Upper lobe of left lung (tissue), 6 donors: Measurements from ENCODE around the gene ZXDA. TPM values are rescaled to one million over a fixed set of nuclear protein-coding genes. Genes with fewer than 3 reads are reported as not detected.
A peak's percentile ranks its signal among the peaks of the same experiment; 100 is the strongest.
"Not testable (repeated sequence)": the region's sequence is repeated elsewhere in the genome, so short reads cannot be mapped to it uniquely, and the experiment has no call there.

Source experiments
- ATAC-seq, 2 donors: fragments of 200-7000 bp; cut with Tn5 transposase; one replicate each; pipeline ENCODE4 v1.9.1; 2022; ENCODE audit warnings: mild to moderate bottlenecking in 2 of 2, moderate library complexity in 2 of 2; ENCODE audit not compliant: low FRiP score in 2 of 2
- DNase-seq, 2 donors: peaks; one replicate each; pipeline ENCODE4 v3.0.0-alpha.2; 2019 to 2020
- H3K27ac ChIP-seq, 4 donors: fragments of 200-600 bp; sonication (generic); one replicate each; pipeline ENCODE4 v1.5.1; 2016 to 2019
- H3K27me3 ChIP-seq, 4 donors: fragments of 200-600 bp; sonication (generic); one replicate each; pipeline ENCODE4 v1.5.1; 2017 to 2019
- H3K36me3 ChIP-seq, 4 donors: fragments of 200-600 bp; sonication (generic); one replicate each; pipeline ENCODE4 v1.5.1; 2016 to 2019
- H3K4me1 ChIP-seq, 4 donors: fragments of 200-600 bp; sonication (generic); one replicate each; pipeline ENCODE4 v1.5.1; 2018 to 2019
- H3K4me3 ChIP-seq, 4 donors: fragments of 200-600 bp; sonication (generic); one replicate each; pipeline ENCODE4 v1.5.1; 2017 to 2019; ENCODE audit warnings: mild to moderate bottlenecking in 2 of 4, moderate library complexity in 1 of 4
- H3K9me3 ChIP-seq, 4 donors: fragments of 200-600 bp; sonication (generic); one replicate each; pipeline ENCODE4 v1.5.1; 2018 to 2019
- EP300 ChIP-seq, 4 donors: sonication (generic); formaldehyde crosslinking; IDR thresholded peaks; one replicate each; pipeline ENCODE4 v1.5.1; 2017; ENCODE audit warnings: antibody characterized with exemption in 4 of 4, control low read depth in 2 of 4
- POLR2A ChIP-seq, 4 donors: fragments of 450-650 bp; IDR thresholded peaks; one replicate each; pipeline ENCODE4 v1.5.1; 2016 to 2017; ENCODE audit warnings: antibody characterized with exemption in 4 of 4, mild to moderate bottlenecking in 2 of 4
- POLR2AphosphoS5 ChIP-seq, 2 donors: sonication (generic); formaldehyde crosslinking; IDR thresholded peaks; one replicate each; pipeline ENCODE4 v1.5.1; 2017; ENCODE audit warnings: antibody characterized with exemption in 2 of 2
- WGBS, 2 donors: methylation state at CpG; one replicate each; pipeline ENCODE4 v1.1.5; 2017 to 2018; 5-methylcytosine and 5-hydroxymethylcytosine counted together
- total RNA-seq, 6 donors: library from RNA; depleted of rRNA in 4 of 6; stranded (reverse); fragments of >200 nt in 4 of 6; gene quantifications; one replicate each; pipeline versions ENCODE4 v1.1.0 to v1.2.1, GENCODE V29; 2016 to 2021
- TF ChIP-seq, protein P1 (sequence below), 6 experiments: fragments of 450-650 bp in 4 of 6; fragments of 200-600 bp in 2 of 6; sonication (generic) in 2 of 6; IDR thresholded peaks; one replicate each; pipeline ENCODE4 v1.5.1; 2016 to 2019; ENCODE audit warnings: antibody characterized with exemption in 6 of 6
- donor health status: DM: no; HTN: no; CAD: no; lungs with moderate emphysema.
- donor health status: DM: no; HTN: yes; CAD: no; lungs with severe emphysema.

The ZXDA gene
- total RNA-seq: 10 to 100 TPM in 1 of 6 donors, 1 to 10 TPM in 5; 3.9 to 16.8 (median 5.7) TPM

- peaks cover 0 to 16% (median 7%) of the 10 kb centered on the region in 4 donors for H3K4me1 ChIP-seq
- peak; percentile 67 to 90 for ATAC-seq
- DNase-seq: not testable (repeated sequence)
Observed at GRCh38 chrX:57910287-57910912, at the start of gene ZXDA. Gene ZXDA, minus strand, starts transcription at chrX:57910458. Its CDS starts 38 bp downstream, at chrX:57910420.

DNA sequence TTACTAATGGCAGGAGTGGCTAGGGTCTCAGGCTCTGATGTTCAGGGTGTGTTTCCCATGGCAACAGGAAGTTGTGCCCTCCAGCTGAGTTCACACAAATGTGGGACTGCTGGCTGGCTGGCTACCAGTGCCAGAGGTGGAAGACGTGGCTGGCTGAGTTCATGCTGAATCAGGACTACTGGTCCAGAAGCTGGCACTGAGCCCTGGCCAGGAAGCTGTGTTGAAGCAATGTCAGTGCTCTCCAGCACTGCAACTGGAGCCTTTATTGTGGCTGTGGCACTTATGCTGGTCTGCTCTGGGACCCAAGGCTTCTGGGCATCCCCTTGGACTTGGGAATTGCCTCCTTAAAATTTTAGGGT, 42.0 kb upstream of the ZXDA start:
- peaks cover 0 to 6% (median 0%) of the 10 kb centered on the region in 4 donors for H3K9me3 ChIP-seq
- peak overlapping the region; percentile 2 to 35 (median 24) for H3K27ac ChIP-seq
- H3K36me3 ChIP-seq: no peaks in the 10 kb centered on the region
- H3K4me3 ChIP-seq: no peak overlapping the region
- ATAC-seq (peak in 1 of 2 donors; percentile 31), DNase-seq (no peak)
- 13% methylated on average over 1 of the region's 1 CpG; no CpG with 5 or more reads in 1 of the 2 donors for WGBS, 2 donors
- H3K27me3 ChIP-seq: no peaks in the 10 kb centered on the region
- H3K4me1 ChIP-seq: peaks cover 0 to 5% (median 0%) of the 10 kb centered on the region in 4 donors
- TF ChIP-seq, protein P1, sequence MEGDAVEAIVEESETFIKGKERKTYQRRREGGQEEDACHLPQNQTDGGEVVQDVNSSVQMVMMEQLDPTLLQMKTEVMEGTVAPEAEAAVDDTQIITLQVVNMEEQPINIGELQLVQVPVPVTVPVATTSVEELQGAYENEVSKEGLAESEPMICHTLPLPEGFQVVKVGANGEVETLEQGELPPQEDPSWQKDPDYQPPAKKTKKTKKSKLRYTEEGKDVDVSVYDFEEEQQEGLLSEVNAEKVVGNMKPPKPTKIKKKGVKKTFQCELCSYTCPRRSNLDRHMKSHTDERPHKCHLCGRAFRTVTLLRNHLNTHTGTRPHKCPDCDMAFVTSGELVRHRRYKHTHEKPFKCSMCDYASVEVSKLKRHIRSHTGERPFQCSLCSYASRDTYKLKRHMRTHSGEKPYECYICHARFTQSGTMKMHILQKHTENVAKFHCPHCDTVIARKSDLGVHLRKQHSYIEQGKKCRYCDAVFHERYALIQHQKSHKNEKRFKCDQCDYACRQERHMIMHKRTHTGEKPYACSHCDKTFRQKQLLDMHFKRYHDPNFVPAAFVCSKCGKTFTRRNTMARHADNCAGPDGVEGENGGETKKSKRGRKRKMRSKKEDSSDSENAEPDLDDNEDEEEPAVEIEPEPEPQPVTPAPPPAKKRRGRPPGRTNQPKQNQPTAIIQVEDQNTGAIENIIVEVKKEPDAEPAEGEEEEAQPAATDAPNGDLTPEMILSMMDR (IDR thresholded peaks at IDR 0.05): no peak
- TF ChIP-seq POLR2A (IDR thresholded peaks at IDR 0.05) (no peak), EP300 (IDR thresholded peaks at IDR 0.05) (no peak), POLR2AphosphoS5 (IDR thresholded peaks at IDR 0.05) (no peak)

More at GRCh38 chrX:57910287-57910912, at the start of gene ZXDA:
- Histone ChIP-seq H3K27ac (peak within 1 kb of the TSS; percentile 88 to 90 (median 89)), H3K4me3 (peak within 1 kb of the TSS in 3 of 4 donors; percentile 48 to 55 (median 52))
- H3K27me3 ChIP-seq, H3K9me3 ChIP-seq, H3K36me3 ChIP-seq: not testable (repeated sequence)
- WGBS, 2 donors: 6 to 24% methylated on average over 6 to 7 of the region's 35 CpGs

DNA sequence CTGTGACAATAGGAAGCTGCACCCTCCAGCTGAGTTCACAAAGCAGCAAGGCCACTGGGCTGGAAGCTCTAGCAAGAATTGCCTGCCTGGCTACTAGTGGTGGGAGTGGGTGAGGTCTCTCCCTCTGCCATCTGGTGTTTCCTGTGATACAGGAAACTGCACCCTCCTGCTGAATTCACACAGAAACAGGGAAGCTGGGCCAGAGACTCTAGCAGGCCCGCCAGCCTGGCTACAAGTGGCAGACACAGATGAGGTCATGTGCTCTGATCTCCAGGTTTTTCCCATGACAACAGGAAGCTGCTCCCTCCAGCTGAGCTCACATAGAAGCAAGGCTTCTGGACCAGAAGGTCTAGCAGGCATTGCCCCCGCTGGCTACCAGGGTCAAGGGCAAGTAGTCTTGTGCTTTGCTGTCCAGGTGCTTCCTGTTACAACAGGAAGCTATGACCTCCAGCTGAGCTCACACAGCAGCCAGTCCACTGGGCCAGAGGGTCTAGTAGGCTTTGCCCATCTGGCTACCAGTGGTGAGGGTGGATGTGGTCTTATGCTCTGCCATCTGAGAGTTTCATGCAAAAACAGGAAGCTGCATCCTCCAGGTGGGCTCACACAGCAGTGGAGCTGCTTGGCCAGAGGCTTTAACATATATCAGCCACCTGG, 41.5 kb upstream of the ZXDA start:
- no peak for DNase-seq
- ATAC-seq: peak; percentile 53 to 63
- WGBS, 2 donors: 38% methylated on average over 2 of the region's 2 CpGs; no CpG with 5 or more reads in 1 of the 2 donors
- H3K27ac ChIP-seq: peak overlapping the region in 3 of 4 donors; percentile 2 to 35 (median 15)
- H3K4me3 ChIP-seq: no peak overlapping the region
- peaks cover 0 to 5% (median 0%) of the 10 kb centered on the region in 4 donors for H3K4me1 ChIP-seq
- no peaks in the 10 kb centered on the region for H3K27me3 ChIP-seq
- peaks cover 0 to 6% (median 0%) of the 10 kb centered on the region in 4 donors for H3K9me3 ChIP-seq
- H3K36me3 ChIP-seq: no peaks in the 10 kb centered on the region
- TF ChIP-seq EP300 (IDR thresholded peaks at IDR 0.05) (no peak), POLR2A (IDR thresholded peaks at IDR 0.05) (no peak), POLR2AphosphoS5 (IDR thresholded peaks at IDR 0.05) (no peak)
- TF ChIP-seq, protein P1 (IDR thresholded peaks at IDR 0.05): no peak

DNA sequence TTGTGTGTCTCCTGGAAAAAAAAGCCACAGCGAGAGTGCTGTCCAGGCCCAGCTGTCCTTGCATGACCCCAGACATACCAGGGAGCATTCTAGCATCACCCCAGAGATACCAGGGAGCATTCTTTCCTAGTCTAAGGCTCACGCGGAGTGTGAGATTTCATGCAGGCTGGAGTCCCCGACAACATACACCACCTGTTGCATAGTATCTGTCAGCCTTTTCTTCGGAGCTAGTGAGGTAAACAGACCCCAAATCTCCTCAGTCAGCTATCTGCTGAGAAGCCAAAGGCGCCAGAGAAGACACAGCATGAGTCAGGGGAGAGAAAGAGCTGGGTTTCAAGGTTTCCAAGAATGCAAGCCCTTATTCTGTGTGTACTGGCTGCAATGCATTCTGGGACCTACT, 23.1 kb upstream of the ZXDA start:
- no peak for DNase-seq
- H3K4me3 ChIP-seq: no peak overlapping the region
- no peaks in the 10 kb centered on the region for H3K36me3 ChIP-seq
- no peak for TF ChIP-seq POLR2AphosphoS5 (IDR thresholded peaks at IDR 0.05)
- no peak for TF ChIP-seq EP300 (IDR thresholded peaks at IDR 0.05)
- TF ChIP-seq, protein P1 (IDR thresholded peaks at IDR 0.05): no peak
- TF ChIP-seq POLR2A (IDR thresholded peaks at IDR 0.05): no peak
- WGBS, 2 donors: 70 to 74% methylated on average over 2 to 6 of the region's 6 CpGs
- no peak for ATAC-seq
- no peaks in the 10 kb centered on the region for H3K27me3 ChIP-seq
- no peaks in the 10 kb centered on the region for H3K4me1 ChIP-seq
- no peaks in the 10 kb centered on the region for H3K9me3 ChIP-seq
- H3K27ac ChIP-seq: no peak overlapping the region

GRCh38 chrX:57932266-57932665, 22.0 kb upstream of the ZXDA start:
- no peak overlapping the region for H3K4me3 ChIP-seq
- no peaks in the 10 kb centered on the region for H3K9me3 ChIP-seq
- ATAC-seq (no peak), DNase-seq (no peak)
- no peaks in the 10 kb centered on the region for H3K36me3 ChIP-seq
- TF ChIP-seq, protein P1 (IDR thresholded peaks at IDR 0.05): no peak
- TF ChIP-seq POLR2AphosphoS5 (IDR thresholded peaks at IDR 0.05) (no peak), EP300 (IDR thresholded peaks at IDR 0.05) (no peak), POLR2A (IDR thresholded peaks at IDR 0.05) (no peak)
- no peak overlapping the region for H3K27ac ChIP-seq
- no peaks in the 10 kb centered on the region for H3K4me1 ChIP-seq
- no peaks in the 10 kb centered on the region for H3K27me3 ChIP-seq
- 29 to 50% methylated on average over 1 to 2 of the region's 2 CpGs for WGBS, 2 donors
